Measurements from ENCODE around the gene GPATCH4. TPM values are rescaled to one million over a fixed set of nuclear protein-coding genes. Genes with fewer than 3 reads are reported as not detected.

Gene GPATCH4
- total RNA-seq: 22.7 to 24.0 TPM (median 23.6 TPM) in 3 replicates

- Mint-ChIP-seq H3K9me3 (no peaks in the 10 kb centered on the region), H3K27ac (peak within 1 kb of the TSS; percentile 98), H3K27me3 (ENCODE audit: low read depth) (no peaks in the 10 kb centered on the region), H3K4me1 (peaks cover 23% of the 10 kb centered on the region), H3K4me3 (peak within 1 kb of the TSS; percentile 97), H3K36me3 (peaks cover 11% of the 10 kb centered on the region)
- DNase-seq (ENCODE audit: low spot score in 2 of 2, unreplicated experiment in 2 of 2): peak; percentile 35 to 71
- TF ChIP-seq CTCF (IDR thresholded peaks at IDR 0.05; ENCODE audit: unreplicated experiment): no peak
Observed at GRCh38 chr1:156601122-156601830, at the start of gene GPATCH4. TSS of gene GPATCH4 (minus strand) at chr1:156601479.

- DNase-seq (ENCODE audit: low spot score in 2 of 2, unreplicated experiment in 2 of 2): no peak
- no peak for TF ChIP-seq CTCF (IDR thresholded peaks at IDR 0.05; ENCODE audit: unreplicated experiment)
- Mint-ChIP-seq H3K4me3 (no peak overlapping the region), H3K27me3 (ENCODE audit: low read depth) (peaks cover 87% of the 10 kb centered on the region), H3K27ac (no peak overlapping the region), H3K36me3 (no peaks in the 10 kb centered on the region), H3K4me1 (no peaks in the 10 kb centered on the region), H3K9me3 (no peaks in the 10 kb centered on the region)
Observed at GRCh38 chr1:156648951-156649350, 47.7 kb upstream of the GPATCH4 start.

GRCh38 chr1:156648496-156648895, 47.2 kb upstream of the GPATCH4 start:
- H3K27ac Mint-ChIP-seq: no peak overlapping the region
- H3K36me3 Mint-ChIP-seq: no peaks in the 10 kb centered on the region
- no peaks in the 10 kb centered on the region for H3K4me1 Mint-ChIP-seq
- no peak for DNase-seq (ENCODE audit: low spot score in 2 of 2, unreplicated experiment in 2 of 2)
- peaks cover 87% of the 10 kb centered on the region for H3K27me3 Mint-ChIP-seq (ENCODE audit: low read depth)
- H3K4me3 Mint-ChIP-seq: no peak overlapping the region
- no peaks in the 10 kb centered on the region for H3K9me3 Mint-ChIP-seq
- TF ChIP-seq CTCF (IDR thresholded peaks at IDR 0.05; ENCODE audit: unreplicated experiment): no peak

DNA sequence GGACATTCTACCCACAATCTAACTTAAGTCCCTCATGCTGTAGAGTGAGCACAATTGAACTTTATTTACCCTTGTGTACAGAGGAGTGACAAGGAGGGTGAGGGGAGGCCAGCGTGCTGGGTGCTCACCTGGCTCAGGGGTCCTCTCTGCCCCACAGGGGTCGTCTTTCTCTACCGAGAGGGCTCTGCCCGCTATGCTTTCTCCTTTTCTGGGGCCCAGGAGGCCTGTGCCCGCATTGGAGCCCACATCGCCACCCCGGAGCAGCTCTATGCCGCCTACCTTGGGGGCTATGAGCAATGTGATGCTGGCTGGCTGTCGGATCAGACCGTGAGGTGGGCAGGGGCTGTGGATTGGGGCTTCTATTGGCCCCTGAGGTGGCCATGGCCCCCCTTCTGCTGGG, 46.1 kb upstream of the GPATCH4 start:
- H3K4me3 Mint-ChIP-seq: no peak overlapping the region
- H3K27me3 Mint-ChIP-seq (ENCODE audit: low read depth): peaks cover 89% of the 10 kb centered on the region
- no peak overlapping the region for H3K27ac Mint-ChIP-seq
- no peak for TF ChIP-seq CTCF (IDR thresholded peaks at IDR 0.05; ENCODE audit: unreplicated experiment)
- H3K9me3 Mint-ChIP-seq: no peaks in the 10 kb centered on the region
- H3K4me1 Mint-ChIP-seq: peaks cover 2% of the 10 kb centered on the region
- DNase-seq (ENCODE audit: low spot score in 2 of 2, unreplicated experiment in 2 of 2): no peak
- H3K36me3 Mint-ChIP-seq: no peaks in the 10 kb centered on the region

DNA sequence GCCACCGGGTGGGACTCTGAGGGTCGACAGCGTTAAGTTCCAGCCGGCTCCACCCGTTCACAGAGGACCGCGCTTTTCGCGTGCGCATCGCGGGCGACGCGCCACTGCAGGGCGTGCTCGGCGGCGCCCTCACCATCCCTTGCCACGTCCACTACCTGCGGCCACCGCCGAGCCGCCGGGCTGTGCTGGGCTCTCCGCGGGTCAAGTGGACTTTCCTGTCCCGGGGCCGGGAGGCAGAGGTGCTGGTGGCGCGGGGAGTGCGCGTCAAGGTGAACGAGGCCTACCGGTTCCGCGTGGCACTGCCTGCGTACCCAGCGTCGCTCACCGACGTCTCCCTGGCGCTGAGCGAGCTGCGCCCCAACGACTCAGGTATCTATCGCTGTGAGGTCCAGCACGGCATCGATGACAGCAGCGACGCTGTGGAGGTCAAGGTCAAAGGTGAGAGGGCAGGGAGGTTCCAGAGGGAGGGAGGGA, 45.5 kb upstream of the GPATCH4 start:
- no peak for TF ChIP-seq CTCF (IDR thresholded peaks at IDR 0.05; ENCODE audit: unreplicated experiment)
- H3K4me3 Mint-ChIP-seq: no peak overlapping the region
- no peaks in the 10 kb centered on the region for H3K9me3 Mint-ChIP-seq
- no peak overlapping the region for H3K27ac Mint-ChIP-seq
- H3K27me3 Mint-ChIP-seq (ENCODE audit: low read depth): peaks cover 89% of the 10 kb centered on the region
- H3K36me3 Mint-ChIP-seq: no peaks in the 10 kb centered on the region
- H3K4me1 Mint-ChIP-seq: peaks cover 4% of the 10 kb centered on the region
- DNase-seq (ENCODE audit: low spot score in 2 of 2, unreplicated experiment in 2 of 2): no peak
